Measurements from ENCODE around the gene MSRB3. TPM values are rescaled to one million over a fixed set of nuclear protein-coding genes. Genes with fewer than 3 reads are reported as not detected.

Gene MSRB3
- total and polyA plus RNA-seq, 2 donors (not counting 1 experiment from before 2014, with no cell fraction given), result not detected

DNA sequence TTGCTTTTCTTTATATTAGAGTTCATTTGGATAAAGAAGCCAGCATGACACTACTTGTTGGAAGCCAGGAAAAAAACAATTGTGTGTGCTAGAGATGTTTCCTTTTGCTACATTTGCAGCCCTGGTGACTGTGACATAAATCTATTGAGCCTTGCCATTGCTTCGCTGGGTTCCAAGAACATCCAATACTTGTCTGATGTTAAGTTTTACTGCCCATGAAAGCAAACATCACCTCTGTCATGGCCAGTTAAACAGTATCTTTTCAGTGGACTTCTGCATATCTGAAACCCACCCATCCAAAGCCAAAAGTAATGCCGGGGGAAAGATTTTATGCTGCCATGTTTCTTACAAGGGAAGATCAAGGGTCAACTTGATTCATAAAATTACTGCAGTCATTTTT is 184.0 kb downstream of the MSRB3 start:
- no peak overlapping the region for H3K4me3 Mint-ChIP-seq
- no peak overlapping the region for H3K27ac Mint-ChIP-seq
- Histone ChIP-seq H2AFZ (ENCODE audit: insufficient read depth, low read depth, low read length, poor library complexity, severe bottlenecking) (no peak overlapping the region), H3K4me1 (ENCODE audit: control insufficient read depth in 2 of 2, insufficient read depth in 2 of 2, low read length in 2 of 2) (no peaks in the 10 kb centered on the region), H3K79me2 (ENCODE audit: control insufficient read depth, insufficient read depth, low read length) (no peaks in the 10 kb centered on the region), H3K27ac (ENCODE audit: low read length in 2 of 2) (no peak overlapping the region), H3K4me3 (ENCODE audit: control extremely low read depth in 1 of 5, extremely low read depth in 1 of 5, insufficient read depth in 1 of 5, low read depth in 2 of 5, low read length in 4 of 5) (no peak overlapping the region), H3K36me3 (replicated peaks in 1 of 2; ENCODE audit: control extremely low read depth in 1 of 2, control insufficient read depth in 1 of 2, extremely low read depth in 1 of 2, insufficient read depth in 2 of 2, low read length in 1 of 2) (no peaks in the 10 kb centered on the region), H3K9ac (ENCODE audit: low read length) (no peak overlapping the region), H3K27me3 (replicated peaks in 1 of 4; ENCODE audit: control extremely low read depth in 1 of 4, control insufficient read depth in 3 of 4, insufficient read depth in 4 of 4, low read length in 3 of 4) (no peaks in the 10 kb centered on the region), H3K4me2 (replicated peaks; ENCODE audit: low read depth, low read length, poor library complexity, severe bottlenecking) (no peak overlapping the region), H3K9me3 (ENCODE audit: control extremely low read depth in 1 of 3, control insufficient read depth in 2 of 3, insufficient read depth in 1 of 3, low read length in 2 of 3) (peaks cover 0 to 2% (median 0%) of the 10 kb centered on the region in 3 donors), H4K20me1 (ENCODE audit: control insufficient read depth, insufficient read depth, low read length, poor library complexity, severe bottlenecking) (no peaks in the 10 kb centered on the region)
- DNase-seq, result no peak
- no peak for ATAC-seq (ENCODE audit: low read depth)
- 92% methylated on average over 2 of the region's 2 CpGs for WGBS (ENCODE audit: insufficient coverage)
- intact Hi-C loops (cut with micrococcal nuclease), result no loop called here
- no peaks in the 10 kb centered on the region for H3K4me1 Mint-ChIP-seq
- POLR2A ChIA-PET, result no interaction called here
- TF ChIP-seq, protein P1, sequence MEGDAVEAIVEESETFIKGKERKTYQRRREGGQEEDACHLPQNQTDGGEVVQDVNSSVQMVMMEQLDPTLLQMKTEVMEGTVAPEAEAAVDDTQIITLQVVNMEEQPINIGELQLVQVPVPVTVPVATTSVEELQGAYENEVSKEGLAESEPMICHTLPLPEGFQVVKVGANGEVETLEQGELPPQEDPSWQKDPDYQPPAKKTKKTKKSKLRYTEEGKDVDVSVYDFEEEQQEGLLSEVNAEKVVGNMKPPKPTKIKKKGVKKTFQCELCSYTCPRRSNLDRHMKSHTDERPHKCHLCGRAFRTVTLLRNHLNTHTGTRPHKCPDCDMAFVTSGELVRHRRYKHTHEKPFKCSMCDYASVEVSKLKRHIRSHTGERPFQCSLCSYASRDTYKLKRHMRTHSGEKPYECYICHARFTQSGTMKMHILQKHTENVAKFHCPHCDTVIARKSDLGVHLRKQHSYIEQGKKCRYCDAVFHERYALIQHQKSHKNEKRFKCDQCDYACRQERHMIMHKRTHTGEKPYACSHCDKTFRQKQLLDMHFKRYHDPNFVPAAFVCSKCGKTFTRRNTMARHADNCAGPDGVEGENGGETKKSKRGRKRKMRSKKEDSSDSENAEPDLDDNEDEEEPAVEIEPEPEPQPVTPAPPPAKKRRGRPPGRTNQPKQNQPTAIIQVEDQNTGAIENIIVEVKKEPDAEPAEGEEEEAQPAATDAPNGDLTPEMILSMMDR (IDR thresholded peaks at IDR 0.05), result no peak
- no peak for TF ChIP-seq EZH2 (IDR thresholded peaks at IDR 0.05; ENCODE audit: borderline replicate concordance, insufficient read depth, low read depth, low read length, poor library complexity, severe bottlenecking)
- CTCF ChIA-PET, result no interaction called here
- no peaks in the 10 kb centered on the region for H3K27me3 Mint-ChIP-seq
- H3K9me3 Mint-ChIP-seq (ENCODE audit: insufficient read depth), result no peaks in the 10 kb centered on the region

GRCh38 chr12:65463082-65463481 is 184.6 kb downstream of the MSRB3 start:
- intact Hi-C loops (cut with micrococcal nuclease), result no loop called here
- POLR2A ChIA-PET, result no interaction called here

More at GRCh38 chr12:65463082-65463481, 184.6 kb downstream of the MSRB3 start:
- CTCF ChIA-PET, result no interaction called here
- no peak overlapping the region for H3K27ac ChIP-seq (ENCODE audit: low read length in 2 of 2)
- Mint-ChIP-seq H3K9me3 (ENCODE audit: insufficient read depth) (no peaks in the 10 kb centered on the region), H3K4me1 (no peaks in the 10 kb centered on the region), H3K27ac (no peak overlapping the region), H3K27me3 (no peaks in the 10 kb centered on the region), H3K4me3 (no peak overlapping the region)
- H3K27me3 ChIP-seq (replicated peaks in 1 of 4; ENCODE audit: control extremely low read depth in 1 of 4, control insufficient read depth in 3 of 4, insufficient read depth in 4 of 4, low read length in 3 of 4), result no peaks in the 10 kb centered on the region
- WGBS (ENCODE audit: insufficient coverage), result 90% methylated on average over 6 of the region's 9 CpGs
- H3K79me2 ChIP-seq (ENCODE audit: control insufficient read depth, insufficient read depth, low read length), result no peaks in the 10 kb centered on the region
- H3K4me1 ChIP-seq (ENCODE audit: control insufficient read depth in 2 of 2, insufficient read depth in 2 of 2, low read length in 2 of 2), result no peaks in the 10 kb centered on the region
- peaks cover 0 to 2% (median 0%) of the 10 kb centered on the region in 3 donors for H3K9me3 ChIP-seq (ENCODE audit: control extremely low read depth in 1 of 3, control insufficient read depth in 2 of 3, insufficient read depth in 1 of 3, low read length in 2 of 3)
- H2AFZ ChIP-seq (ENCODE audit: insufficient read depth, low read depth, low read length, poor library complexity, severe bottlenecking), result no peak overlapping the region
- no peak overlapping the region for H3K9ac ChIP-seq (ENCODE audit: low read length)
- H3K4me3 ChIP-seq (ENCODE audit: control extremely low read depth in 1 of 5, extremely low read depth in 1 of 5, insufficient read depth in 1 of 5, low read depth in 2 of 5, low read length in 4 of 5), result no peak overlapping the region
- ATAC-seq (ENCODE audit: low read depth) (no peak), DNase-seq (no peak)
- H3K36me3 ChIP-seq (replicated peaks in 1 of 2; ENCODE audit: control extremely low read depth in 1 of 2, control insufficient read depth in 1 of 2, extremely low read depth in 1 of 2, insufficient read depth in 2 of 2, low read length in 1 of 2), result no peaks in the 10 kb centered on the region
- no peak overlapping the region for H3K4me2 ChIP-seq (replicated peaks; ENCODE audit: low read depth, low read length, poor library complexity, severe bottlenecking)
- no peaks in the 10 kb centered on the region for H4K20me1 ChIP-seq (ENCODE audit: control insufficient read depth, insufficient read depth, low read length, poor library complexity, severe bottlenecking)
- TF ChIP-seq, protein P1 (IDR thresholded peaks at IDR 0.05), result no peak
- no peak for TF ChIP-seq EZH2 (IDR thresholded peaks at IDR 0.05; ENCODE audit: borderline replicate concordance, insufficient read depth, low read depth, low read length, poor library complexity, severe bottlenecking)

Measured in B cell (primary cell).